ENCODE measurements around the gene SURF4. TPM values are rescaled to one million over a fixed set of nuclear protein-coding genes. Genes with fewer than 3 reads are reported as not detected.

Gene SURF4
- total RNA-seq, 4 donors from 2014 or later: 141 to 266 (median 230) TPM

DNA sequence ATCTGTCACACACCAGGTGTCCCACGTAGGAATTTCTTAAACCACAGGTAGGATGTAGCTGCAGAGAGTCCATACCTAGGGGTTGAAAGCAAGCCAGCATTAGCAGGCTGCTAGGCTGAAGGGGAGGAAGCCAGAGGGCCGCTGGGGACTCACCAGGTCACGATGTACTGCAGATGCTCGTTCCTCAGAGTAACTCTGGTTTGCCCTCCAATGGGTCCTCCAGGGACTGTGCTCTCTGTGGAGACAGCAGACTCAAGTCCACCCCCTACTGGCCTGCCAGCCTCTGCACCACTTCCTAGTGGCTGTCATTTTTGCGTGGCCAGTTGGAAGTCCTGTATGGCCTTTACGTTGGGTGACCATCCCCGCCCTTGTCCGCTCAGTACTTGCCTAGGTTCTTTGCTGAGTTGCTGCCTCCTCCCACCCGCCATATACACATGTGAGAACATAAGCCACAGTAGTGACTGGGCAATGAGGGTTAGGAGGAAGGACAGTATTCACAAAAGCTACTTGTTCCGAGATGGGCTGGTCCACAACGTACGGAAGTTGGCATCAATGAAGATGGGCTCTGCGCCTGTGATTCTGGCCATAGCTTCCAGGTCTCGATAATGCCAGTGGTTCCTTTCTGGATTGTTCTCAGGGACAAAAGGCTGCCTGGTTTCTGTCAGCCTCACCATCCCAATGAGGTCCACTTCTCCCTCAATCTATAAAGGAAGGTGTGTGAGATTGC is 23.8 kb downstream of the SURF4 start:
- TF ChIP-seq CTCF (IDR thresholded peaks at IDR 0.05): no peak
- no peak for DNase-seq (ENCODE audit: low spot score)
- no peak for ATAC-seq (ENCODE audit: low FRiP score)

GRCh38 chr9:133351526-133351907 is 24.3 kb downstream of the SURF4 start:
- DNase-seq (ENCODE audit: low spot score): no peak
- no peak for TF ChIP-seq CTCF (IDR thresholded peaks at IDR 0.05)
- no peak for ATAC-seq (ENCODE audit: low FRiP score)

GRCh38 chr9:133349965-133350616 is 25.8 kb downstream of the SURF4 start:
- DNase-seq (ENCODE audit: low spot score) (no peak), ATAC-seq (ENCODE audit: low FRiP score) (no peak)
- no peak for TF ChIP-seq CTCF (IDR thresholded peaks at IDR 0.05)

DNA sequence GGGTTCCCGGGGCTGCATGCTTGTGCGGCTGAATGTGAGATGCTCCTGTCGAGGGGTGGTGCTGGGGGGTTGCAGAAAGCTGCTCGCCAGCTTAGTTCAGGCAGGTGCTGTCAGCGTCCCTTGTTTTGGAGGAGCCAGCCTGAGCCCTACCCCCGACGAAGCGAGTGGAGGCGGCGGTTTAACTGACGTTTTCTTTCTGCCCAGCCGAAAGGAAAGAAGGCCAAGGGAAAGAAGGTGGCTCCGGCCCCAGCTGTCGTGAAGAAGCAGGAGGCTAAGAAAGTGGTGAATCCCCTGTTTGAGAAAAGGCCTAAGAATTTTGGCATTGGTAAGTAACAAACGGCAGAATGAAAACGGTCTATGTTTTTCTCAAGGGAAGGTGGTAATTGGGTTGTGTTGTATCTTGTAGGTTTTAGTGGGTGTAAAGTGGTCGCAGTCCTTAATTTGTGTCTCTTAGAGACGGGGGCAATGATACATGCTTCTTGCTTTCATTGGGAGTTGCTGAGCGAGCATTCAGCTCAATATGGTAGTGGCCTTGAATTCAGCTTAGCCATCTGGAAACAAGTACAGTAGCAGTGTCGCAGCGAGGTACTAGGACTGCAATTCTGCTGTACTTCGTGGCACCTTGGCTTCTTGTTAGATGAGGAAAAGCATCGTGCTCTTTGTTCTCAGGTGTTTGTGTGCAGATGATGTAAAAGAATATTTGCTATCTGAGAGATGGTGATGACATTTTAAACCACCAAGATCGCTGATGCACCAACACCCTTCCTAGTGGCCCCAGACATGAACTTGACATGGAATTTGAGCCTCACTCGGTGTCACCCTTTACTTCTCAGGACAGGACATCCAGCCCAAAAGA is 26.9 kb downstream of the SURF4 start:
- no peak for TF ChIP-seq CTCF (IDR thresholded peaks at IDR 0.05)
- no peak for DNase-seq (ENCODE audit: low spot score)
- no peak for ATAC-seq (ENCODE audit: low FRiP score)

DNA sequence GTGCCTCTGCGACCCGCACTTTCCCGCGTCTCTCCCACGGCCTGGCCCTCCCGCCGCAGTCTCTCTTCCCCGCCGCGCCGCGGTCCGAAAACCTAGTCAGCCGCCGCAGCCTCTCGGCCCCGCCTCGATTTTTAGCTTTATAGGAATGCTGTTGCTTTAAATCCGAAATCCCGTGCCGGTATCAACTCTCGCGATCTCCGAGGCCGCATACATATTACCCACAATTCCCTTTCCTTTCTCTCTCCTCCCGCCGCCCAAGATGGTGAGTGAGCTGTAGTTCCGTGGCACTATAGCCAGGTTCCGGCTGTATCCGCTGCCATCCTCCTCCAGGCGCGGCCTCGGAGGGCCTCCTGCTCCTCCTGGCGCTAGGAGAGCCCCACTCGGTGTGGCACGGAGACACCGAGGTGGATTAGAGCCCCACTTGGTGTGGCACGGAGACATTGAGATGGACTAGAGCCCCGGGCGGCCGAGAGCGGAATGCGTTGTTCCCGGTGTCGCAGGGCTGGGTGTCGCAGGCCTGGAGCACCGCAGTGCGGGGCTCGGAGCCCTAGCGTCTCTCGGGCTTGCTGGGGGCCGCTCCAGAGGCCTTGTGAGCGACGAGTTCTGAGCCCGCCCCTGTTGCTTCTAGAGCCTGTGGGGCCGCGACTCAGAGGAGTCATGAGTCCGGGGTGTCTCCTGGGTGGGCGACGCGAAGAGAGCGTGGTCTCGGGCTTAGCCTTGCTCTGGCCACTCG is 27.7 kb downstream of the SURF4 start, which contains the start of the genes MED22 and RPL7A:
Gene MED22, minus strand, starts transcription at position 147 of the 733 bp plus-strand sequence. CDS start 1,469 bp downstream, outside the sequence.
Gene RPL7A, plus strand, starts transcription at position 234 of the 733 bp plus-strand sequence. Its CDS starts 26 bp downstream, at position 260.
- ATAC-seq (ENCODE audit: low FRiP score): peak; percentile 69
- DNase-seq (ENCODE audit: low spot score): peak; percentile 95
- no peak for TF ChIP-seq CTCF (IDR thresholded peaks at IDR 0.05)

DNA sequence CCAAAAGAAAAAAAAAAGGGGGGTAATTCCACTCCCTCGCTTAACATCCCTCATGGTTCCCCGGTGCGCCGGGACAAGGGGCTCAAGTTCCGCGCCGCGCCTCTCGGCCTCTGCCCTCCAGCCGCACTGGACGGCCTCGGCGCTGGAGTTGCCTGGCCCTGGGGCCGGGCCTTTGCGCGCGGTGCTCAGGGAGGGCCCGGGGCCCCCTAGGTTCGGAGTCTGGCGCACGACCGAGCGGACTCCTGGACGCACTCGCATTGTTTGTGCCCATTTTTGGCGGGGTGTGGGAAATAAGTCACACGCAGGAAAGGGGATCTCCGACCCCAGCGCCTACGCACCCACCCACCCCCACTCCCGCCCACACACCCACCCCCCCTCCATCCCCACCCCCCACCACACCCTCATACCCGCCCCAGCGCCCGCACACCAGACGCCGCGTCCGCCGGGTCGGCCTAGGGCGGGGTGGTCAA is 28.3 kb downstream of the SURF4 start:
- ATAC-seq (ENCODE audit: low FRiP score): peak; percentile 56
- no peak for TF ChIP-seq CTCF (IDR thresholded peaks at IDR 0.05)
- no peak for DNase-seq (ENCODE audit: low spot score)
